DND-41 (cell line): ENCODE results near the gene MMP13.

Experiments
- ATAC-seq: fragments of 200-7000 bp; cut with Tn5 transposase; 3 replicates; pipeline ENCODE4 v1.9.1; 2021; ENCODE audit warnings: low read depth; ENCODE audit not compliant: insufficient read depth
- DNase-seq: peaks from one replicate; pipeline ENCODE4 v3.0.0-alpha.2; 2020
- H2AFZ ChIP-seq: 2 replicates; pipeline ENCODE4 v1.6.0; 2012; ENCODE audit warnings: low read depth, low read length
- H3K27ac ChIP-seq: 2 replicates; pipeline ENCODE4 v1.5.1; 2012; ENCODE audit warnings: low read length, inconsistent platforms
- H3K27me3 ChIP-seq: fragments of 200-600 bp; sonication (generic); 2 replicates; pipeline ENCODE4 v1.6.0; 2012; ENCODE audit warnings: low read length, mild to moderate bottlenecking, inconsistent platforms; ENCODE audit not compliant: insufficient read depth, poor library complexity
- H3K36me3 ChIP-seq: 2 replicates; pipeline ENCODE4 v1.5.1; 2012; ENCODE audit warnings: low read length, inconsistent platforms; ENCODE audit not compliant: insufficient read depth
- H3K4me1 ChIP-seq: 2 replicates; pipeline ENCODE4 v1.5.1; 2012; ENCODE audit warnings: mild to moderate bottlenecking, low read length; ENCODE audit not compliant: insufficient read depth
- H3K4me2 ChIP-seq: 2 replicates; pipeline ENCODE4 v1.6.0; 2012; ENCODE audit warnings: mild to moderate bottlenecking, moderate library complexity, low read length, inconsistent platforms; ENCODE audit not compliant: insufficient read depth
- H3K4me3 ChIP-seq, 2 experiments: fragments of 200-600 bp in 1 of 2; shearing (Covaris generic) in 1 of 2; 2 replicates each; pipeline ENCODE4 v1.5.1; 2012 to 2016; ENCODE audit warnings: inconsistent platforms in 2 of 2, low read length in 2 of 2, mild to moderate bottlenecking in 2 of 2, low read depth in 1 of 2, moderate library complexity in 1 of 2
- H3K79me2 ChIP-seq: 2 replicates; pipeline ENCODE4 v1.6.0; 2012; ENCODE audit warnings: low read length, inconsistent platforms; ENCODE audit not compliant: insufficient read depth
- H3K9ac ChIP-seq: 2 replicates; pipeline ENCODE4 v1.6.0; 2012; ENCODE audit warnings: low read depth, mild to moderate bottlenecking, inconsistent platforms, low read length, moderate library complexity
- H3K9me3 ChIP-seq: 2 replicates; pipeline ENCODE4 v1.5.1; 2012; ENCODE audit warnings: low read length, moderate library complexity, mild to moderate bottlenecking, inconsistent platforms; ENCODE audit not compliant: insufficient read depth, severe bottlenecking
- H4K20me1 ChIP-seq: 2 replicates; pipeline ENCODE4 v1.6.0; 2012; ENCODE audit warnings: low read length; ENCODE audit not compliant: insufficient read depth
- EZH2 ChIP-seq: IDR thresholded peaks from 3 replicates; pipeline ENCODE4 v1.6.1; 2012; ENCODE audit warnings: borderline replicate concordance, low read depth, mild to moderate bottlenecking, moderate library complexity, low read length, inconsistent platforms; ENCODE audit not compliant: severe bottlenecking
- TF ChIP-seq, protein P1 (sequence below): IDR thresholded peaks from 2 replicates; pipeline ENCODE4 v1.5.1; 2012; ENCODE audit warnings: borderline replicate concordance, low read length, moderate library complexity, mild to moderate bottlenecking; ENCODE audit not compliant: poor library complexity, severe bottlenecking; ENCODE audit errors: extremely low read depth

MMP13 gene

DNA sequence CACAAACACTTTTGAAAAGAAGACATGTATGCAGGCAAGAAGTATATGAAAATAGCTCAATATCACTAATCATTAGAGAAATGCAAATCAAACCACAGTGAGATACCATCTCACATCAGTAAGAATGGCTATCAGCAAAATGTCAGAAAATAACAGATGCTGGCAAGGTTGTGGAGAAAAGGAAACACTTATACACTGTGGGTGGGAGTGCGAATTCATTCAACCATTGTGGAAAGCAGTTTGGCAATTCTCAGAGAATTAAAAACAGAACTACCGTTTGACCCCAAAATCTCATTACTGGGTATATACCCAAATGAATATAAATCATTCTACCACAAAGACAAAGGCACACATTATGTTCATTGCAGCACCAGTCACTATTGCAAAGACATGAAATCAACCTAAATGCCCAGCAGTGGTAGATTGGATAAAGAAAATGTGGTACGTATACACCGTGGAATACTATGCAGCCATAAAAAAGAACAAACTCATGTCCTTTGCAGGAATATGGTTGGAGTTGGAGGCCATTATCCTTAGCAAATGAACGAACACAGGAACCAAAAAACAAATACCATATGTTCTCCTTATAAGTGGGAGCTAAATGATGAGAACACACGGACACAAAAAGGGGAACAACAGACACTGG is 18.5 kb downstream of the MMP13 start:
- no peaks in the 10 kb centered on the region for H3K36me3 ChIP-seq
- no peak overlapping the region for H3K4me2 ChIP-seq

GRCh38 chr11:102935514-102935913 is 20.0 kb downstream of the MMP13 start:
- Histone ChIP-seq H4K20me1 (no peaks in the 10 kb centered on the region), H3K27ac (no peak overlapping the region), H3K4me1 (no peaks in the 10 kb centered on the region), H3K79me2 (no peaks in the 10 kb centered on the region), H3K4me3 (no peak overlapping the region), H3K9ac (no peak overlapping the region), H3K9me3 (no peaks in the 10 kb centered on the region), H3K27me3 (no peaks in the 10 kb centered on the region), H2AFZ (no peak overlapping the region), H3K4me2 (no peak overlapping the region), H3K36me3 (no peaks in the 10 kb centered on the region)
- DNase-seq, result no peak
- no peak for TF ChIP-seq EZH2
- TF ChIP-seq, protein P1, sequence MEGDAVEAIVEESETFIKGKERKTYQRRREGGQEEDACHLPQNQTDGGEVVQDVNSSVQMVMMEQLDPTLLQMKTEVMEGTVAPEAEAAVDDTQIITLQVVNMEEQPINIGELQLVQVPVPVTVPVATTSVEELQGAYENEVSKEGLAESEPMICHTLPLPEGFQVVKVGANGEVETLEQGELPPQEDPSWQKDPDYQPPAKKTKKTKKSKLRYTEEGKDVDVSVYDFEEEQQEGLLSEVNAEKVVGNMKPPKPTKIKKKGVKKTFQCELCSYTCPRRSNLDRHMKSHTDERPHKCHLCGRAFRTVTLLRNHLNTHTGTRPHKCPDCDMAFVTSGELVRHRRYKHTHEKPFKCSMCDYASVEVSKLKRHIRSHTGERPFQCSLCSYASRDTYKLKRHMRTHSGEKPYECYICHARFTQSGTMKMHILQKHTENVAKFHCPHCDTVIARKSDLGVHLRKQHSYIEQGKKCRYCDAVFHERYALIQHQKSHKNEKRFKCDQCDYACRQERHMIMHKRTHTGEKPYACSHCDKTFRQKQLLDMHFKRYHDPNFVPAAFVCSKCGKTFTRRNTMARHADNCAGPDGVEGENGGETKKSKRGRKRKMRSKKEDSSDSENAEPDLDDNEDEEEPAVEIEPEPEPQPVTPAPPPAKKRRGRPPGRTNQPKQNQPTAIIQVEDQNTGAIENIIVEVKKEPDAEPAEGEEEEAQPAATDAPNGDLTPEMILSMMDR, result peak; percentile 10
- ATAC-seq, result no peak

More for the DNA sequence above, 18.5 kb downstream of the MMP13 start:
- Histone ChIP-seq H3K9ac (no peak overlapping the region), H3K79me2 (no peaks in the 10 kb centered on the region), H4K20me1 (no peaks in the 10 kb centered on the region), H3K27me3 (no peaks in the 10 kb centered on the region), H3K4me3 (no peak overlapping the region), H2AFZ (no peak overlapping the region), H3K9me3 (no peaks in the 10 kb centered on the region), H3K27ac (no peak overlapping the region), H3K4me1 (no peaks in the 10 kb centered on the region)
- no peak for DNase-seq
- no peak for TF ChIP-seq EZH2
- TF ChIP-seq, protein P1, result no peak
- ATAC-seq, result no peak

DNA sequence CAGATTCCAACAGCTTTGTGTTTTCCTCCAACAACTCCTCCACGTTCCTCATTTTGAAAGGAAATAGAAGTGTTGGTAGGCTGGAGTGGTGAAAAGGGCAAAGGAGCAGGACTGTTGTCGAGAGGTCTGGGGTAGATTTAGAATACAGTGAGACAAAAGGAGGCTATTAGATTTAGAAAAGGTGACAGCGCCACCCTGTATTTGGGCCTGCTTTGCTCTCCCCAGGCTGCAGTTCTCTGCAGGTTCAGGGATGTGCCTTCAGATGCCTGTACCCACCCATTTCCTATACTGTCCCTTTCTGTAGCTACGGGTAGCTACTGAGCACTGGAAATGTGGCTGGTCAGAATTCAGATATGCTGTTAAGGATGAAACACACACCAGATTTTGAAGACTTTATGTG is 20.8 kb downstream of the MMP13 start:
- TF ChIP-seq EZH2, result no peak
- TF ChIP-seq, protein P1, result no peak
- H3K9ac ChIP-seq, result no peak overlapping the region
- no peaks in the 10 kb centered on the region for H3K79me2 ChIP-seq
- ATAC-seq, result no peak
- H3K4me2 ChIP-seq, result no peak overlapping the region
- DNase-seq, result no peak
- no peak overlapping the region for H2AFZ ChIP-seq
- H3K4me1 ChIP-seq, result no peaks in the 10 kb centered on the region
- no peaks in the 10 kb centered on the region for H3K9me3 ChIP-seq
- no peaks in the 10 kb centered on the region for H3K36me3 ChIP-seq
- no peaks in the 10 kb centered on the region for H3K27me3 ChIP-seq
- no peak overlapping the region for H3K27ac ChIP-seq
- no peak overlapping the region for H3K4me3 ChIP-seq
- no peaks in the 10 kb centered on the region for H4K20me1 ChIP-seq
